Right lobe of liver (tissue), 4 donors: ENCODE data around the gene GYS2.

ENCODE experiments used
- POLR2A ChIP-seq: fragments of 450-650 bp; IDR thresholded peaks from one replicate; pipeline ENCODE4 v1.6.1; 2017; ENCODE audit warnings: antibody characterized with exemption, mild to moderate bottlenecking
- TF ChIP-seq, protein P1 (sequence below), 4 donors: fragments of 200-600 bp in 3 of 4; fragments of 450-650 bp in 1 of 4; IDR thresholded peaks; one replicate each; pipeline versions ENCODE4 v1.5.1 to v1.8.0; 2016 to 2022; ENCODE audit warnings: antibody characterized with exemption in 4 of 4, mild to moderate bottlenecking in 2 of 4
- donor health status: DM: no; HTN: no; CAD: no.
- donor health status: DM: no; HTN: no; CAD: no.
- donor health status: DM: no; HTN: yes; CAD: no.

DNA sequence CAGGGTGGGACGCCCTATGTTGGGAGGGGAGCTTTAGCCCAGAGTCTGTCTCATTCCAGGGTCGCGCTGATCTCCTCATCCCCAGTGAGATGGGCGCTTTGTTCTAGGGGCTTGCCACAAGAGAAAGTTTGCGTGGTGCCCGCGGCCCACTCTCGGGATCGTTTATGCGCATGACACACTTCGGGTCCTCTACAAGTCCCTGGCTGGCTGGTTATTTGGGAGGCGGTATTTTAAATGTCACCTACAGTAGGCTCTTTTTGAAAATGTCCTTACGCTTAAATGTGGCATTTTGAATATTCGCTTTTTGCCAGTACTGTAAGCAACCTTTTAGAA lies 102.5 kb downstream of the GYS2 start:
- TF ChIP-seq, protein P1, sequence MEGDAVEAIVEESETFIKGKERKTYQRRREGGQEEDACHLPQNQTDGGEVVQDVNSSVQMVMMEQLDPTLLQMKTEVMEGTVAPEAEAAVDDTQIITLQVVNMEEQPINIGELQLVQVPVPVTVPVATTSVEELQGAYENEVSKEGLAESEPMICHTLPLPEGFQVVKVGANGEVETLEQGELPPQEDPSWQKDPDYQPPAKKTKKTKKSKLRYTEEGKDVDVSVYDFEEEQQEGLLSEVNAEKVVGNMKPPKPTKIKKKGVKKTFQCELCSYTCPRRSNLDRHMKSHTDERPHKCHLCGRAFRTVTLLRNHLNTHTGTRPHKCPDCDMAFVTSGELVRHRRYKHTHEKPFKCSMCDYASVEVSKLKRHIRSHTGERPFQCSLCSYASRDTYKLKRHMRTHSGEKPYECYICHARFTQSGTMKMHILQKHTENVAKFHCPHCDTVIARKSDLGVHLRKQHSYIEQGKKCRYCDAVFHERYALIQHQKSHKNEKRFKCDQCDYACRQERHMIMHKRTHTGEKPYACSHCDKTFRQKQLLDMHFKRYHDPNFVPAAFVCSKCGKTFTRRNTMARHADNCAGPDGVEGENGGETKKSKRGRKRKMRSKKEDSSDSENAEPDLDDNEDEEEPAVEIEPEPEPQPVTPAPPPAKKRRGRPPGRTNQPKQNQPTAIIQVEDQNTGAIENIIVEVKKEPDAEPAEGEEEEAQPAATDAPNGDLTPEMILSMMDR (IDR thresholded peaks at IDR 0.05): no peak
- no peak for TF ChIP-seq POLR2A
